ENCODE measurements around the gene ZG16.

The ZG16 gene

DNA sequence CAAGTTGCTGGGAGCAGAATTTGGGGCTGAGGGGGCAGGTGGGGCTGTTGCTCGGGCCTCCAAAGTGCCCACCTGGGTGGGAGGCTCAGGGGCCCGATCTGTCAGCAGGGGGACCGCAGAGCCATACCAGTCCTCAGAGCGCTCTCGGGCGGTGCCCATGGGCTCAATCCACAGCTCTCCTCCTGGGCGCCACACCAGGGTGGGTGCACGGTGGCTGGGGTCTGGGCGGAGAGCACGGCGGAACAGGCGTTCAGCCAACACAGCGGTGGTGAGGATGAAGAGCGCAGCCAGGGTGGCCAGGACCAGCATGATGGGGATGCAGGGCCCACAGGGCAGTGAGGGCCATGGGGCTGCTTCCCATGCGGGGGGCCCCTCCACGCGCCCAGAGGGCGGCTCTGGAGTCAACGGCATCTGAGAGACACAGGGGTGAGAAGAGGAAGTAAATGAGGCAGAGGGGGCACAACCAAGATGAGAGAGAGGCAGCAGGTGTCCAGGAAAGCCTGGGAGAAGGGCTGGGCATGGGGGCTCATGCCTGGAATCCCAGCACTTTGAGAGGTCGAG, 33.4 kb upstream of the ZG16 start:
- TF ChIP-seq SIN3A (IDR thresholded peaks at IDR 0.05; ENCODE audit: borderline replicate concordance, insufficient read depth, low read length) (no peak), TAF1 (IDR thresholded peaks at IDR 0.05; ENCODE audit: borderline replicate concordance, insufficient read depth, low read length) (no peak), FOXP2 (optimal IDR thresholded peaks at IDR 0.05; ENCODE audit: borderline replicate concordance, extremely low read depth, extremely low read length, insufficient read depth) (no peak), POLR2AphosphoS5 (IDR thresholded peaks at IDR 0.05; ENCODE audit: low read depth, low read length) (no peak)
- TF ChIP-seq, protein P1, sequence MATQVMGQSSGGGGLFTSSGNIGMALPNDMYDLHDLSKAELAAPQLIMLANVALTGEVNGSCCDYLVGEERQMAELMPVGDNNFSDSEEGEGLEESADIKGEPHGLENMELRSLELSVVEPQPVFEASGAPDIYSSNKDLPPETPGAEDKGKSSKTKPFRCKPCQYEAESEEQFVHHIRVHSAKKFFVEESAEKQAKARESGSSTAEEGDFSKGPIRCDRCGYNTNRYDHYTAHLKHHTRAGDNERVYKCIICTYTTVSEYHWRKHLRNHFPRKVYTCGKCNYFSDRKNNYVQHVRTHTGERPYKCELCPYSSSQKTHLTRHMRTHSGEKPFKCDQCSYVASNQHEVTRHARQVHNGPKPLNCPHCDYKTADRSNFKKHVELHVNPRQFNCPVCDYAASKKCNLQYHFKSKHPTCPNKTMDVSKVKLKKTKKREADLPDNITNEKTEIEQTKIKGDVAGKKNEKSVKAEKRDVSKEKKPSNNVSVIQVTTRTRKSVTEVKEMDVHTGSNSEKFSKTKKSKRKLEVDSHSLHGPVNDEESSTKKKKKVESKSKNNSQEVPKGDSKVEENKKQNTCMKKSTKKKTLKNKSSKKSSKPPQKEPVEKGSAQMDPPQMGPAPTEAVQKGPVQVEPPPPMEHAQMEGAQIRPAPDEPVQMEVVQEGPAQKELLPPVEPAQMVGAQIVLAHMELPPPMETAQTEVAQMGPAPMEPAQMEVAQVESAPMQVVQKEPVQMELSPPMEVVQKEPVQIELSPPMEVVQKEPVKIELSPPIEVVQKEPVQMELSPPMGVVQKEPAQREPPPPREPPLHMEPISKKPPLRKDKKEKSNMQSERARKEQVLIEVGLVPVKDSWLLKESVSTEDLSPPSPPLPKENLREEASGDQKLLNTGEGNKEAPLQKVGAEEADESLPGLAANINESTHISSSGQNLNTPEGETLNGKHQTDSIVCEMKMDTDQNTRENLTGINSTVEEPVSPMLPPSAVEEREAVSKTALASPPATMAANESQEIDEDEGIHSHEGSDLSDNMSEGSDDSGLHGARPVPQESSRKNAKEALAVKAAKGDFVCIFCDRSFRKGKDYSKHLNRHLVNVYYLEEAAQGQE (IDR thresholded peaks at IDR 0.05; ENCODE audit: insufficient read depth in 1 of 2, low read depth in 2 of 2, low read length in 2 of 2): no peak

DNA sequence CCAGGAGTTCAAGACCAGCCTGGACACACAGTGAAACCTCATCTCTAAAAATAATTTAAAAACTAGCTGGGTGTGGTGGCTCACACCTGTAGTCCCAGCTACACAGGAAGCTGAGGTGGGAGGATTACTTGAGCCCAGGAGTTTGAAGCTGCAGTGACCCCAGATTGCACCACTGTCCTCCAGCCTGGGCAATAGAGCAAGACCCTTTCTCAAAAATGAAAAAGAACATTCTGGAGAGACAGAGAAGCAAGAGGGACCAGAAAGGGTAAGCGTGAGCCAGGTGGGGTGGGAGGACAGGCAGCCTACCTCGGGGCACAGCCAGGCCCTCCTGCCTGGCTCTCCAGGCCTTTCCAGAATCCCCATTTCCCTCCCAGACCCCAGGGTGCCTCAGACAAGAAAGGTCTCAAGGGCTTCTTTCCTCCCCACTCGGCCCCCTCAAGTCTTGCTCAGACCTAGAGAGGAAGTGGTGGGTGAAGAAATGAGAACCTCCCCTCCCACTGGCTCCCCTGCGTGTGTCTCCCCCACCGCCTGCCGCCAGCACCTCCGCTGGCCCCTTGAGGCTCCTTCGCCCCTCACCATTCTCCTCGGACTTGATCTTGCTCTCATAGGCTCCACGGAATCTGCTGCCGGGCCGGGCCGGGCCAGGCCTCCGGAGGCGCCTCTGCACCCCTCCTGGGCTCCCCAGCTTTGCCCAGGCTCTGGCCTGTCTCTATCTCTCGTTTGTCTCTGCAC, 32.8 kb upstream of the ZG16 start:
- TF ChIP-seq POLR2AphosphoS5 (IDR thresholded peaks at IDR 0.05; ENCODE audit: low read depth, low read length): no peak
- TF ChIP-seq, protein P1 (IDR thresholded peaks at IDR 0.05; ENCODE audit: insufficient read depth in 1 of 2, low read depth in 2 of 2, low read length in 2 of 2): no peak
- TF ChIP-seq SIN3A (IDR thresholded peaks at IDR 0.05; ENCODE audit: borderline replicate concordance, insufficient read depth, low read length): no peak
- no peak for TF ChIP-seq FOXP2 (optimal IDR thresholded peaks at IDR 0.05; ENCODE audit: borderline replicate concordance, extremely low read depth, extremely low read length, insufficient read depth)
- no peak for TF ChIP-seq TAF1 (IDR thresholded peaks at IDR 0.05; ENCODE audit: borderline replicate concordance, insufficient read depth, low read length)

DNA sequence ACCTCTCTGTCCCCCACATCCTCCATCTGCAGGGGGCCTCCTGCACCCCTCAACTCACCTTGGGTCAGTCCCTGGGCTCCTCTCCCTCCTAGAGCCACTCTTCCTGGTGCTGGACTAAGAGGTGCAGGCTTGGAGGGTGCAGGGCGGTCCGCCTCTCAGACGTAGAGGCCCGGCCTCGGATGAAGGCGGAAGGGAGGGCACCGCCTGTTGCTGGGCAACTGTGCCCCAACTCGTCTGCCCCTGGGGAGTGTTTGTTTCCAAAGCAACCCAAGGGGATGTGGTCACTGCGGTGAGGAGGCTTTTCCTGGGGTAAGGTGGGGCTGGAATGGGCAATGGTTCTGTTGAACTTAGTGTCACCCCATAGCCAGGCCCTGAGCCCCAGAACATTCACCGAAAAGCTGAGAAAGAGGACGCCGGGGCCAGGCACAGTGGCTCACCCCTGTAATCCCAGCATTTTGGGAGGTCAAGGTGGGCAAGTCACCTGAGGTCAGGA, 32.2 kb upstream of the ZG16 start, which contains the start of gene C16orf54:
TSS of gene C16orf54 (minus strand) at position 138 of the 493 bp plus-strand sequence. CDS start 1,039 bp downstream, outside the sequence.
- no peak for TF ChIP-seq FOXP2 (optimal IDR thresholded peaks at IDR 0.05; ENCODE audit: borderline replicate concordance, extremely low read depth, extremely low read length, insufficient read depth)
- no peak for TF ChIP-seq SIN3A (IDR thresholded peaks at IDR 0.05; ENCODE audit: borderline replicate concordance, insufficient read depth, low read length)
- TF ChIP-seq, protein P1 (IDR thresholded peaks at IDR 0.05; ENCODE audit: insufficient read depth in 1 of 2, low read depth in 2 of 2, low read length in 2 of 2): no peak
- TF ChIP-seq POLR2AphosphoS5 (IDR thresholded peaks at IDR 0.05; ENCODE audit: low read depth, low read length): no peak
- no peak for TF ChIP-seq TAF1 (IDR thresholded peaks at IDR 0.05; ENCODE audit: borderline replicate concordance, insufficient read depth, low read length)

DNA sequence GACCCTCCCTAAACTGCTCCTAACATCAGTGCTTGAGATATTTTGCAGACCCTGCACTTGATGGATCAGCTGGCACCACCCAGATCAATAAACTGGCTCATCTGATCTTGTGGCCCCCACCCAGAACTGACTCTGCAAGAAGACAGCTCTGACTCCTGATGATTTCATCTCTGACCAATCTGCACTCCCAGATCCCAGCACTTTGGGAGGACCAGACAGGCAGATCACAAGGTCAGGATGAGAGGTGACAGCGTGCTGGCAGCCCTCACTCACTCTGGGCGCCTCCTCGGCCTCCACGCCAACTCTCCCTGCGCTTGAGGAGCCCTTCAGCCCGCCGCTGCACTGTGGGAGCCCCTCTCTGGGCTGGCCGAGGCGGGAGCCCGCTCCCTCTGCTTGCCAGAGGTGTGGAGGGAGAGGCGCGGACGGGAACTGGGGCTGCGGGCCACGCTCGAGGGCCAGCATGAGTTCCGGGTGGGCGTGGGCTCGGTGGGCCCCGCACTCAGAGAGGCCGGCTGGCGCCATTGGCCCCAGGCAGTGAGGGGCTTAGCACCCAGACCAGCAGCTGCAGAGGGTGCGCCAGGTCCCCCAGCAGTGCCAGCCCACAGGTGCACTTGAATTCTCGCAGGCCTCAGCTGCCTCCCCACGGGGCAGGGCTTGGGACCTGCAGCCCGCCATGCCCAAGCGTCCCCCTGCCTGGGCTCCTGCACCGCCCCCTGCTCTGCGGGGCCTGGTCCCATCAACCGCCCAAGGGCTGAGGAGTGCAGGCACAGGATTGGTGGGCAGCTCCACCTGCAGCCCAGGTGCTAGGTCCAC, 29.9 kb upstream of the ZG16 start:
- TF ChIP-seq FOXP2 (optimal IDR thresholded peaks at IDR 0.05; ENCODE audit: borderline replicate concordance, extremely low read depth, extremely low read length, insufficient read depth): no peak
- TF ChIP-seq SIN3A (IDR thresholded peaks at IDR 0.05; ENCODE audit: borderline replicate concordance, insufficient read depth, low read length): no peak
- TF ChIP-seq TAF1 (IDR thresholded peaks at IDR 0.05; ENCODE audit: borderline replicate concordance, insufficient read depth, low read length): no peak
- TF ChIP-seq, protein P1 (IDR thresholded peaks at IDR 0.05; ENCODE audit: insufficient read depth in 1 of 2, low read depth in 2 of 2, low read length in 2 of 2): no peak
- TF ChIP-seq POLR2AphosphoS5 (IDR thresholded peaks at IDR 0.05; ENCODE audit: low read depth, low read length): no peak
